GM19328 (cell line): Measurements from ENCODE around the gene DNAAF3.
"Not testable (repeated sequence)": the region's sequence is repeated elsewhere in the genome, so short reads cannot be mapped to it uniquely, and the experiment has no call there.

Experiments
- ATAC-seq: cut with Tn5 transposase; IDR thresholded peaks from one replicate; pipeline ENCODE4 v1.9.1; 2021; ENCODE audit warnings: mild to moderate bottlenecking, moderate library complexity; ENCODE audit not compliant: unreplicated experiment

The DNAAF3 gene

DNA sequence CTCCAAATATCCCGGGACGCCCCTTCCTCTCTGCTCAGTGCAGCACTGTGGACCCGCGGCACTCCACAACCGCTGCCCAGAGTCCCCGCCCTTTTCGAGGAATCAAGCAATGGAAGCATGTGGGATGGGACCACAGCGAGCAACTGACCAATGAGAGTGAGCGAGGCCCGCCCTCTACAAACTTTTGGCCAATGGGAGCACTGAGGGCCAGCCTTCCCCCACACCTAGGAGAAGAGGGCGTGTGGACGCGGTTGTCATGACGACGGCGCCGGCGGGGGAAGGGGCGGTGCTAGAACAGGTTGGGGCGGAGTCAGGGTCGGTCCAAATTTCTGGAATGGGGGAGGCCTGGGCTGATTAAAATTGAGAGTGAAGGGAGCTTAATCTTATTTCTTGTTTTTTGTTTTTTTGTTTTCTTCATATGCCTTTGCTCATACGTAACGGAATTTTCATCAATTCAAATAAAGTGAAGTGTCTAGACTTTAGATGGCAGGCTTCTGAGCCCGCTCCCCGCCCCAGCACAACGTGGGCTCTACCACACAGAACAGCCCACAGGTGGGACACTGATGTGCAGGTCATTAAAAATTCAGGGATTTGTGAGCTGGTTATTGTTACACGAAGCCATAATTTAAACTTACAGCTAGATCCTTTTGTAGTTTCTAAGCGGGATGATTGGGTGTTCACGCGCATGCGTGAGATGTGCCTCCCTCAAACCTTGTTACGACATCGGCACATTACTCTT lies at the start of gene DNAAF3:
Gene DNAAF3 (minus strand): TSS at position 84 of the 739 bp plus-strand sequence. CDS start 200 bp downstream, outside the sequence.
- peak; percentile 64 for ATAC-seq

DNA sequence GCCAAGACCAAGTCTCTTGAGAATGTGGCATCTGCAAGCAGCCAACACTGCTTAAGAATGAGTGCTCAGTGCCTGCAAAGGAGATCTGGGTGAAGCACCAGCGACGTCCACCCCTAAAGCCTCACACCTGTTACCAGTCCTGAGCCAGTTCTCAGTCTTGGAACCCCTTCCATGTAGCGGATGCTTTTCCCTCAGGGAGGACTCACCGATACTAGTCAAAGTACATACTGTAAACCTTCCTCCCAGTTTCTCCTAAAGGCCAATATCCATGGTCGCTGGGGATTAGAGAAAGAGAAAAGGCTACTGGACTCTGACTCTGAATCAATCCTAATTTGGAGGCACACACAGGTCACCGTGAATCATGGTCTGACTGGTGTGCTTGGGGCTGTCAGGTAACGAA lies 47.1 kb upstream of the DNAAF3 start:
- ATAC-seq, result no peak

DNA sequence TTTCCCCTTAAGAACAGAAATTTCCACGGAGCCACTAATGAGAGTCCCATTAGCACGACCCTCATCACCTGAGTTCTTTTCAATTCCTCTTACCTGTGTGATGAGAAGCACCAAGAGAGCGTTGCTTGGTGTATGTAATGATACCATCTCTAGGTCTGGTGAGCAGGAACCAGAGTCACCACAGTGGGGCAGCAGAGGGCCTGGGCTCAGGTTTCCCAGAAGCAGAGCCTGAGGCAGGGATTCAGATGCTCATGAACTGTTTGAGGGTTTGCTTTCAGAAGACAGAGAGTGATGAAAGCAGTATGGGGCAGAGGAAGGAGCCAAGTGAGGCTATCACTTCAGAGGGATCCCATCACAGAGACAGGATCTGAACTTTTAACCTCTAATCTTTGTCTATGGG lies 46.0 kb upstream of the DNAAF3 start:
- no peak for ATAC-seq

DNA sequence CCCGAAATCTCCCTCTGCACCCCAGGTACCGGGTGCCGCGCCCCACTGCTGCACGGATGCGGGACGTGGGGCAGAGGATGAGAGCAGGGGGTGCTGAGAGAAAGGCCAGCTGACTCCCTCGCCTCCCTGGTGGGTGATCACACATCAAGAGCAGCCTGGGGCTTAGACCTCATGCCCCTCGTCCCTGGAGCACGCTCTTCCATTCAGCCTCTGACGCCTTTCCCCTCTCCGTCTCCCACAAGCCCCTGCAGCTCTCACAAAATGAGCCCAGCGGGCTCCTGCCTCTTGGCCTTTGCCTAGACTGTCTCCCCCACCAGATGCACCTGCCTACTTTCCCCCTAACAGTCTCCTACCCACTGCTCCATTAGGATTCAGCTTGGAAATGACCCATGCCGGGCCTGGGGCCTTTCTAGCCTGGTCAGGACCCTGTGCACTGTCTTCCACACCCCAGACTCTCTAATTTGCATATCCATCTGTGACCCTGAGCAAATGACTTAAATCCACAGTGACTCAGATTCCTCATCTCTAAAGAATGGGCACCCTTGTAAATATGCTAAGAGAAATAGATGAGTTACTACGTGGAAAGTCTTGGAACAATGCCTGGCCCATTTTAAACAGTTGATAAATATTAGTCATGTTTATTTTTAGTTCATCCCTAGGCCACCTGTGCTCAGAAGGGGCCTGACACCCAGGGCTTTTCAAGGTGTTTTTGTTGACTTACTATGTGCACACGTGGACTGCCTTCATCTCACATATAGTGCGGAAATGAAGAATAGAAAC lies 43.5 kb upstream of the DNAAF3 start:
- no peak for ATAC-seq

DNA sequence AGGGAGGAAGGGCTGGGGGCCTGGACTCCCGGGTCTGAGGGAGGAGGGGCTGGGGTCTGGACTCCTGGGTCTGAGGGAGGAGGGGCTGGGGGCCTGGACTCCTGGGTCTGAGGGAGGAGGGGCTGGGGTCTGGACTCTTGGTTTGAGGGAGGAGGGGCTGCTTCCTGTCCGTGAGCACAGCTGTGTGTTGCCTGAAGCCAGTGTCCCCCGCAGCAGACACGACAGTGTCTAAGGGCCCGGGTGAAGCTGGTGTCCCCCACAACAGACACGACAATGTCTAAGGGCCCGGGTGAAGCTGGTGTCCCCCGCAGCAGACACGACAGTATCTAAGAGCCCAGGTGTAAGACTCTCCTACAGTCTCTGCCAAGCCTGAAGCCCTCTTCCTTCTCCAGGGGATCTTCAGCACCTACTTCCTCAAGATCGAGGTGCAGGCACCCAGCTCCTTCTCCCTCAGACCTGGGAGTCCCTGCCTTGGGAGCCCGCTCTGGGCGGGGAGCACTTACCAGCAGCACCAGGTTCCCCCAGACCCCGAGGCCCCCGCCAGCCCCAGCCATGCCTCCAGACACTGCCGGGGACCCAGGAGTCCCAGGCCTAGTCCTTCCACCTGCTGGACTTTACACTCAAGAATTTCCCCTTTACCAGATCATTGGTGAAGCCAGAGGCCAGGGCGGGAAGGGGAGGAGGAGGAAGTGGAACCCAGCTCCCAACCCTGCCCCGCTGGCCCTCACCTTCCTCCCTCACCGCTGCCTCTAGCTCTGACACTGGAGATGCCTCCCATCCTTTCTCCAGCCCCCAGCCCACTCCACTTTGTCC lies 42.7 kb upstream of the DNAAF3 start, which contains the start of gene PTPRH:
Gene PTPRH (minus strand): TSS at position 622 of the 813 bp plus-strand sequence. CDS start 68 bp downstream, at position 554.
- no peak for ATAC-seq

DNA sequence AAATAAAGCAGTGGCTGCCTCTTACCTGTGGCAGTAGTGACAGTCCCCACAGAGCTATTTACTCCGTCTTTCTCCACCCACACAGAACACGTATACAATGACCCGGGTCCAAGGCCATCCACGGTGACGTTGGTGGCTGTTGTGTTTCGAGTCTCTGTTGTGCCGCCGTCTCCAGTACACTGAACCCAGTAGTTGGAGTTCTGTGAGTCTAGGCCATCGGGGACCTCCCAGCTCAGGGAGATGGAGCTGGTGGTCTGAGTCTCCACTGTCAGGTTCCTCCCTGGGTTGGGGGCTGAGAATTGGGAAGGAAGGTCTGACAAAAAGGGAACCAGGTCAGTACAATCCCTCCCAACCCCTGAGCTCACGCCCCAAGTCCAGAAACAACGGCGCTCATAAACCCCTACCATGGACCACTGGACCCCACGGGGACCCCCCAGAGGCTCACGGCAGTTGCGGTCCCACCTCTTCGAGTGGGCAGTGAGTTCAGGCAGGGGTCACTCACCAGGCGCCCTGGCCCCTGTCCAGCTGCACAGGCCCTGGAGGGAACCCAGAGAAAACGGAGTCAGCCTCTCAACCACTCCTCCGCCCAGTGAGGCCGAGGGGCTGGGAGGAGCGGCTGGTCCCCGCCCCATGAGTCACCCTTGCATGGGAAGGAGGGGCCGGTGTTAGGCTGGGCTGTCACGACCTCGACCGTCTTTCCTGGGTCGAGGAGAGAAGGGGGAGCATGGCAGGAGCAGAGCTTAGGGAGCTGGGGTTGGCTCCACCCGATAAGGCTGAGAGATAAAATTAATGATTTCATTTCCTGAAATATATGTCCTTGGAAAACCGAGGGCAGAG lies 40.5 kb upstream of the DNAAF3 start:
- ATAC-seq, result no peak

DNA sequence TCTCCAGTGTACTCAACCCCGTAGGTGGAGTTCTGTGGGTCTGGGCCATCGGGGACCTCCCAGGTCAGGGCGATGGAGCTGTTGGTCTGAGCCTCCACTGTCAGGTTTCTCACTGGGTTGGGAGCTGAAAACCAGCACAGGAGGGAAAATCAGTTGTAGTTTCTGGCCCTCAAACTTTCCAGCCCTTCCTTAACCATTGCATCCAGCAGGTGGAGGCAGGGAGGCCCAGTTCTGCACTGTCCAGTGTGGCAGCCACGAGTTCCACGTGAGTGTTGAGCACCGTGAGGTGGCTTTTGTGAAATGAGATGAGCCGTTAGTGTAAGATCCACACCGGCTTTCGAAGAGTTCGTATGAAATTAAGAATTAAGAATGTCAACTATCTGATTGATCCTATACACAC lies 35.8 kb upstream of the DNAAF3 start:
- not testable (repeated sequence) for ATAC-seq

DNA sequence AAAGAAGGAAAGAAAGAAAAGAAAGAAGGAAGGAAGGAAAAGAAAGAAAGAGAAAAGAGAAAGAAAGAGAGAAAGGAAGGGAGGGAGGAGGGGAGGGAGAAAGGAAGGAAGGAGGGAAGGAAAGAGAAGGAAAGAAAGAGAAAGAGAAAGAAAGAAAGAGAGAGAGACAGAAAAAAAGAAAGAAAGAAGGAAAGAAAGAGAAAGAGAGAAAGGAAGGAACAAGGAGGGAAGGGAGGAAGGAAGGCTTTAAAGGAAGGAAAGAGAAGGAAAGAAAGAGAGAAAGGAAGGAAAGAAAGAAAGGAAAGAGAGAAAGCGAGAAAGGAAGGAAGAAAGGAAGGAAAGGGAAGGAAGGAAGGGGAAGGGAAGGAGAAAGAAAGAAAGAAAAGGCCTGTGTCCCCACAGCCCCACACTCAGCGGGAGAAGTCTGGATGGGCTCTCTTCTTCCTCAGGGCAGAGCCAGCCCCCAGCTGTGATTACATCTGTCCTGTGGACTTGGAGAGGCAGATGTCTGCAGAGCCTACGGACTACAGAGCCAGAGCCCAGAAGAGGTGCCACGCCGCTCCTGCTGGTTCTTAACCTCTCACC lies 33.3 kb upstream of the DNAAF3 start:
- no peak for ATAC-seq

DNA sequence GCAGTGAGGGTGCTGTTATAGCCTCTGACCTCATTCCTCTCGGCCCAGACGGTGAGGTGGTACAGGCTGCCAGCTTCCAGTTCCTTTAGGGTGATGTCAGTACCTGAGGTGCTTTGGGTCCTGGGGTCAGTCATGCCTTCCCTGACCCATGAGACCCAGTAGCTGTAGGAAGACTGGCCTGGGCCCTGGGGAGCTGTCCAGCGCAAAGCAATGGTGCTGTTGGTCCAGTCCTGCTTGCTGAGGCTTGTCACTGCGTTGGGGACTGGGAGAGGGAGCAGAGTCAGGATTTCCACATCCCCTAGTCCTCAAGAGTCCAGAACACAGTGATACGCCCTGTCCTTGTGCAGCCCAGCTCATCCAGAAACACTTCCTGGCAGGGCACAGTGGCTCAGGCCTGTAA lies 32.2 kb upstream of the DNAAF3 start:
- no peak for ATAC-seq

DNA sequence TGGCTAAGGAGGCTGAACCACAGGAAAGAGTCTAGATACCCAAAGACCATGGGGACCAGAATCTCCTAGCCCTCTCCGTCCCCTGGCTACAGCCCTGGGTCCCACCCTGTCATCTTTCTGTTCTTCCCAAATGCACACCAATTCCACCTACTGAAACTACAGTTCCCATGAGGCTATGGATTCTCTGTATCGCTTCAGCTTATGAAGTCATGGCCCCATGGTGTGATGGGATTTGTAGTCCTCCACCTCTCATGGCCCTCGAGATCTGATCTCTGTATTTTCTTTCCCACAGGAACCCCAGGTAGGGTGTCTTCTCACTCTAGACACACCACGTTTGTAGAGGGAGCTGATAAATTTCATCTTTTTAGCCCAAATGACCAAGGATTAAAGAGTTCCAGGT lies 31.1 kb upstream of the DNAAF3 start:
- ATAC-seq, result no peak

DNA sequence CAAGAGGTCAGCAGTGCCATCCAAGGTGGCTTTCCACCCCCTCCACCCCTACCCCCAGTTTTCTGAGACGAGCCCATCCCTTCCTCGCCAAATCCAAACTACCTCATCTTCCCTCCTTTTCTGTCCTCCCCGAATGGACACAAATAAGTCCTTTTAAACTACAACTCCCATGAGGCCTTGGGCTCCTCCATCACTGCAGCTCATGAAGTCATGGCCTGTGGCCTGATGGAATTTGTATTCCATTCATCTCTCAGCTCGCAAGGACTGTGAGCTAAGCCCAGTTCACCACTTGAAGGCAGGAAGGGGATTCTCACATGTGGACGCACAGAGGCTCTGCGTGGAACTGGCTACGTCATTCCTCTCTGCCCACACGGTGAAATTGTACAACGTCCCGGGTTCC lies 30.4 kb upstream of the DNAAF3 start:
- ATAC-seq, result no peak

DNA sequence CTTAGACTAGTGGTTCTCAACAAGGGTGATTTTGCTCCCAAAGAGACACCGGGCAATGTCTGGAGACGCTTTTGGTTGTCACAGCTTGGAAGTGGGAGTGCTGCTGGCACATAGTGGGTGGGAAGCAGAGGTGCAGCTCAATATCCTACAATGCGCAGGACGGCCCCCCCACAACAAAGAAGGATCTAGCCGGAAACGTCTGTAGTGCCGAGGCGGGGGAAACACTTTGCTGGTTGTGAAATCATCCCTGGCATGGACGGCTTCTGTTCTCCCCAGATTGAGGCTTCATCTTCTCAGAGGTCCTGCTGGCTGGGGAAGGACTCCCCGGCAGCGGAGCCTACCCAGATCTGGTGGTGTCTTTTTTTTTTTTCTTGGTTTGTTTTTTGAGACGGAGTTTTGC lies 27.1 kb upstream of the DNAAF3 start:
- no peak for ATAC-seq

DNA sequence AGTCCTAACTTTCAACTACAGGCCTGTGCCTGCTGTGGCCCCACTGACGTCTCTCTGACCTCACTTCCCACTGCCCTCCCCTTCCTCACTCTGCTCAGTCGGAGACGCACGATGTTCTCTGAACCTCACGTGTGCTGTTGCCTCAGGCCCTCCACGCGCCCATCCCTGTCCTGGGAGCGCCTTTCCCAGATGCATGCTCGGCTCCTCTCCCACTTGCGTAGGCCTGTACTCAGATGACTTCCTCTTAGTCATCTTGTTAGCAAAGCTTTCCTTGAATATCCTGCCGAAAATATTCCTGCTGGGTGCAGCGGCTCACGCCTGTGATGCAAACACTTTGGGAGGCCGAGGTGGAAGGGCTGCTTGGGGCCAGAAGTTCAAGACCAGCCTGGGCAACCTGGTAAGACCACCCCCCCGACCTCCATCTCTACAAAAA lies 23.0 kb upstream of the DNAAF3 start:
- ATAC-seq, result no peak

DNA sequence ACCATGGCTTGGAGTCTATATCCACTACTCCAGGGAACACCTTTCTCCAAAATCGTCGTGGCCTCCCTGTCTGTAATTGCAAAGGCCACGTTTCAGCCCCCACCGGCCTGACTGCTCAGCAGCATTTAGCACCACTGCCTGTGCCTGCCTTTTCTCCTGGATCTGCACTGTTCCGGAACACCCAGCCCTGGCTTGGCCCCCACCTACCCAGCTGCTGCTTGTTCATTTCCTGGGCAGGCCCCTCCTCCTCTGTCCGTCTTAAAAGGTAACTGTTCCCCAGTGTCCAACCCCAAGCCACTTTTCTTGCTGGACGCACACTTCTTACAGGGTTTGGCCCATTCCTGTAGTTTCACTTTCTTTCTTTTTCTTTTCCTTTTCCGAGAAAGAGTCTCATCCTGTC lies 22.2 kb upstream of the DNAAF3 start:
- ATAC-seq, result no peak

DNA sequence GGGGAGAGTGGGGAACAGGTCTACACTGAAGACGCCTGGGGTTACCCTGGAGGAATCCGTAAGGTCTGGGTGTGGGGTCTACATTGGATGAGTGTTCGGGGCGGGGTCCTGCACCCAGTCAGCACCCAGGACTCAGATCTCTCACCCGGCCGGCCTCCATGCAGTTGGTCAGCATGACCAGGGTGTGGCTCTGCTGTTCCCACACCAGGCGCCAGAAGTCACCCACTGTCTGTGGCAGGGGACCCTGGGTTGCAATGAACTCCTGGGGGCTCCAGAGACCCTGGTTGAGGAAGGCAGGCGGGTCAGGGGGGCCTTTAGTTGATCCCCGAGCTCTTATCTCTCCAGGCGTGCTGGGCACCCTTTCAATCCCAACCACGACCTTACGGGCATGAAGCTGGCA lies 19.7 kb upstream of the DNAAF3 start:
- no peak for ATAC-seq

DNA sequence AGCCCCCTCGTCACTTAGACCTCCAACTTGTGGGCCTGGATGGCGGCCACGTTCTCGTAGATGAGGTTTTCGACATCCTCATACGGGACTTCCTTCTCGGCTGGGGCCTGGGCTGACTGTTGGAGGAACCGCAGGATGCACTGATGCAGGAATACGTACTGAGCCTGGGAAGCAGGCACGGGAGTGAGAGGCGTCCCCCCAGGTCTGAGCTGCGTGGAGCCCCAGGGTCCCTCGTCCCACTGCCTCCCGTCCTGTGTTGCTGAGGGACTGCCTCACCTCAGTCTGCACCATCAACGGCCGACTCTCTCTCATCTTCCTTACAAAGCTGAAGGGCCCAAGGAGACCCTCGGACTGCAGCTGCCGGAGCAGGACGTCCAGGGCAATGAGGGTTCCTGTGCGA lies 15.3 kb upstream of the DNAAF3 start:
- no peak for ATAC-seq

DNA sequence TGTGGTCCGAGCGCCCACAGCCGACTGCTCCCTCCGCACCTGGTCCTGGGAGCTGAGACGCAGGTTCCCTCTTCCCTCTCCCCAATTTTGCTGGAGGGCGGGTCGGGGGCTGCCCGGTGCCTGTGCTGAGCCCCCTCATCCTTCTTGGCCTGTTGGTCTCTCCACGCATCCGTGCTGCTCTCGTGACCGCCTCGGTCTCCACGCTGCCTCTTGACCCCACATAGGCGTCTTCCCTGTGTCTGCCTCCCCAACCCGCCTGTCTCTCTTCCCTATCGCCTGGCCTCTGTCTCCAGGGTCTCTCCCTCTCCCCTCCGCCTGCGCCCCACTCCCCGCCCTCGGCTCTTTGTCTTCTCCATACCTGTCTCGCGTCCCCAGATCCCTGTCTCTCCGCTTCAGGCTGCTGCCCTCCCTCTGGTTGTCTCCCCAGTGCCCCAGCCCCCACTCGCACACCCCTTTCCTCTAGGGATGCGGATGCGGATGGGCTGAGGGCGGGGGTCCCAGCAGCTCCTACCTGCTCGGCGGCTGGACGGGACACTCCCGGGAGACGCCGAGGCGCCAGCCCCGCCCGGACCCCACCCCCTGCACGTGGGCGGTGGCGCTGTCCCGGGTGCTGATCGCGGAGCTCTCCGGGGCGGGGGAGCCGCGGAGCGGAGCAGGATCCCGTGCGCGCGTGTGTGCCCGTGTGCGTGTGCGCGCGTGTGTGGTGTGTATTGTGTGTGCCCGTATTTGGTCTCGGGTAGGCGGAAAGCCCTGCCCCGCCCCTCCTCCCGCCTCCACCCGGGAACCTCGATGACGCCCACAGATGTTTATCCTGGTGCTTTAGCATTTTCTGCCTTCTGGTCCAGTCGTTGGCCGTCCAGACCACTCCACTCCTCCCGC lies 13.4 kb upstream of the DNAAF3 start, which contains the start of gene SYT5:
Gene SYT5 (minus strand): TSS at position 684 of the 879 bp plus-strand sequence. CDS start 1,248 bp downstream, outside the sequence.
- ATAC-seq, result no peak

DNA sequence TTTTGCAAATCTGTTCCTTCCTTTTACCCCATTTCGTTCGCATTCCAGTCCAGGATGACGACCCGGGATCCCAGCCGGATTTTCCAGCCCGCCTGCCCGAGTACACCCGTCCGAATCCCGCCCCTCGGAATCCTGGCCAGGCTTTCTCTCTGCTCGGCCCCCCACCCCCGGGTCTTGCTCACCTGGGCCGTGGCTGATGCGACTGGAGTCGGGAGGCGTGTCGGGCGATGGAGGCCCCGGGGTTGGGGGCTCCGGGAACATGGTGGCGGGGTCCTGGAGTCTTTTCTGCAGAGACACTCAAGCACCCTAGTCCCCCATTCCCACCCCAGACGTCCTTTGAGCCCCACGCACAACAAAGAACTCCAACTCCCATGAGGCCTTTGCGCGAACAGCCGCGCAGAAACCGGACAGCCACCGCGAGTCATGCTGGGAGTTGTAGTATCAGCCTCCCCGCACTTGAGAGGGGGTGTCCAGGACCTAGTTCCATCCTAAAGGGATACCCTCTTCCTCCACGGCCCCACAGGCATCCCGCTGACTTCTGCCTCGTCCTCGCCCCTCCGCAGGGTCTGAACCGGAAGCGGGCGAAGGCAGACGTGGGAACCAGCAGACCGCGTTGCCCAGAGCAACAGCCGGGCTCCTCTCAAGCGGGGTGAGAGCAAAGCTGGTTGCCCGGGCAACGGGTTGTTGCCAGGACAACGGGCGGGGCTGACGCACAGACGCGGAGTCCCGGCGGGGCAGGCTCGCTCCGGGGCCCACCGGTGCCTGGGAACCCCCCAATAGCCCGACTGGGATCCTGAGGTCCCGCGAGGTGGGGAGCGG lies 12.6 kb upstream of the DNAAF3 start:
- peak; percentile 83 for ATAC-seq
